ENCODE data around the gene SYMPK. TPM values are rescaled to one million over a fixed set of nuclear protein-coding genes. Genes with fewer than 3 reads are reported as not detected.

The SYMPK gene
- total RNA-seq, 4 donors from 2014 or later = 25.5 to 35.6 (median 30.8) TPM

DNA sequence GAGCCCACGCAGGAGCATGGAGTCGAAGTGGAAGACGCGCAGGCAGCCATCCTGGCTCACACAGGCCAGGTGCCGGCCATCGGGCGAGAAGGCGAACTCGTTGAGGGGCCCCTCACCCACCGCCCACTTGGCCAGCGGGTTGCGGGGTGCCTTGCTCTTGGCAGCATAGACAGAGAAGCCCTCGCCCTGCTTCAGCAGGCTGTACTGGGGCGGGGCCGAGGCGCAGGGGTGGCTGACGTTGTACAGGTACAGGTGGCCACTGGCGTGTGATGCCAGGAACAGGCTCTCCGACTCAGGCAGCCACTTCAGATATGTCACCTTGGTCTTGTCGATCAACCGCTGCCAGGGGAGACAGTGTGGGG lies 76.4 kb downstream of the SYMPK start:
- H3K4me3 ChIP-seq = no peak overlapping the region
- ATAC-seq = no peak
- no CpG with 5 or more reads among the region's 21 CpGs for WGBS, 2 donors (ENCODE audit: low coverage in 1 of 2)
- H3K9me3 ChIP-seq = no peaks in the 10 kb centered on the region
- no peaks in the 10 kb centered on the region for H3K27me3 ChIP-seq
- peaks cover 8 to 62% (median 32%) of the 10 kb centered on the region in 3 donors for H3K4me1 ChIP-seq
- peak overlapping the region in 3 of 4 donors; percentile 88 to 97 (median 96) for H3K27ac ChIP-seq
- H3K36me3 ChIP-seq = peaks cover 0 to 61% of the 10 kb centered on the region in 2 donors
- TF ChIP-seq CTCF (IDR thresholded peaks at IDR 0.05) (no peak), POLR2AphosphoS5 (IDR thresholded peaks at IDR 0.05) (no peak), POLR2A (IDR thresholded peaks at IDR 0.05) (no peak), EP300 (IDR thresholded peaks at IDR 0.05) (no peak)

DNA sequence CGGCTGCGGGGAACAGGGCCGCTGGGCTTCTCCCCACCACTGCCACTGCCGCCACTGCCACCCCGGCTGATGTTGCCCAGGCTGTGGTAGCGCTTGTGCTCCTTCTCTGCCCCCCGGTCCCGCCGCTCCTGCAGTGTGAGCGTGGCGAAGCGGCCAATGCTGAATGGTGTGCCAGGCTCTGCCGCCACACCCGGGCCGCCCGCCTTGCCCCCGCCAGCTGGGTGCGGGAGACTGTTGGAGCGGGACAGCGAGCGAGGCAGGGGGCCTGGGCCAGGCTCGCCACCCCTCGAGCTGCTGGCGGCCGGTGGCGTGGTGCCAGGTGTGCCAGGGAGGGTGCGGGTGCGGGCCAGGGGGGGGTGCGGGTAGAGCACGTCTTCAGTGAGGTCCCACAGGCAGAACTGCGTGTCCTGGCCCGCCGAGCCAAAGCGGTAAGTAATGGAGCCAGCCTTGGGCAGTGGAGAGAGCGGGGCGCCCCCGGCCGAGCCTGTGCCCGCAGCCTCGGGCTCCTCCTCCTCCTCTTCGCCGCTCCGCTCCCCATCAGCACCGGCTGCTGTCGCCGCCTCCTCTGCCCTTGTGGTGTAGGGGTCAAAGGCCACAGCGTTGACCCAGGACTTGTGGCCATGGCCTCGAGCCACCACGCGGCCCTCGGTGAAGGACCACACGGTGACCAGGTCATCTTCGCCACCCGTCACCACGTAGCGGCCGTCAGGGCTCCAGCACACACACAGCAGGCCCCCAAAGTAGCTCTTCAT lies 77.0 kb downstream of the SYMPK start:
- no peak overlapping the region for H3K4me3 ChIP-seq
- peaks cover 0 to 59% of the 10 kb centered on the region in 2 donors for H3K36me3 ChIP-seq
- H3K27ac ChIP-seq = peak overlapping the region; percentile 75 to 97 (median 92)
- TF ChIP-seq POLR2A (IDR thresholded peaks at IDR 0.05) (no peak), EP300 (IDR thresholded peaks at IDR 0.05) (no peak), POLR2AphosphoS5 (IDR thresholded peaks at IDR 0.05) (no peak), CTCF (IDR thresholded peaks at IDR 0.05) (no peak)
- no peaks in the 10 kb centered on the region for H3K9me3 ChIP-seq
- no peaks in the 10 kb centered on the region for H3K27me3 ChIP-seq
- H3K4me1 ChIP-seq = peaks cover 8 to 62% (median 27%) of the 10 kb centered on the region in 3 donors
- no peak for ATAC-seq
- no CpG with 5 or more reads among the region's 57 CpGs for WGBS, 2 donors (ENCODE audit: low coverage in 1 of 2)

DNA sequence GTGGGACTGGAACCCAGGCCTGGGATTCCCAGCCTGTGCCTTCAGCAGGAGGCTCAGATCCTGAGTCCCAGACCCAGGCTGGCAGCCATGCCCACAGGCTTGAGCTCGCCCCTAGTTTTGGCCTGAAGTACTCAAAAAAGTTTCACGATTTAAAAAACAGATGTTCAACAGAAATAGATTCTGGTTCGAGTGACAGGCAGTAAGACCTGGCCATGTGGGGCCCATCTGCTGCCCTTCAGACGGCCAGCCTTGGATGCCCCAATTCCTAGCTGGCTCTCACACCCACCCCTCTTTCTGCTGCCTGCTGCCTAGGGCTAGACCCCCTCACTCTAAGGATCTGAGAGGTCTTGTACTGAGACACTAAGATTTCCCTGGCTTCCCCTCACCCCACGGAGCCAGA lies 77.8 kb downstream of the SYMPK start:
- TF ChIP-seq POLR2AphosphoS5 (IDR thresholded peaks at IDR 0.05) (no peak), EP300 (IDR thresholded peaks at IDR 0.05) (no peak), POLR2A (IDR thresholded peaks at IDR 0.05) (no peak)
- no peak for ATAC-seq
- H3K4me3 ChIP-seq = no peak overlapping the region
- H3K9me3 ChIP-seq = no peaks in the 10 kb centered on the region
- peaks cover 0 to 51% of the 10 kb centered on the region in 2 donors for H3K36me3 ChIP-seq
- H3K27me3 ChIP-seq = no peaks in the 10 kb centered on the region
- H3K27ac ChIP-seq = peak overlapping the region; percentile 75 to 97 (median 92)
- H3K4me1 ChIP-seq = peaks cover 8 to 65% (median 24%) of the 10 kb centered on the region in 3 donors
- WGBS, 2 donors (ENCODE audit: low coverage in 1 of 2) = 61 to 67% methylated on average over 2 to 3 of the region's 5 CpGs

GRCh38 chr19:45784096-45784495 lies 78.9 kb downstream of the SYMPK start:
- H3K4me3 ChIP-seq = no peak overlapping the region
- peaks cover 8 to 75% (median 24%) of the 10 kb centered on the region in 3 donors for H3K4me1 ChIP-seq
- no peaks in the 10 kb centered on the region for H3K27me3 ChIP-seq
- ATAC-seq = no peak
- peaks cover 0 to 41% of the 10 kb centered on the region in 2 donors for H3K36me3 ChIP-seq
- TF ChIP-seq CTCF (IDR thresholded peaks at IDR 0.05) (no peak), POLR2A (IDR thresholded peaks at IDR 0.05) (no peak), EP300 (IDR thresholded peaks at IDR 0.05) (no peak), POLR2AphosphoS5 (IDR thresholded peaks at IDR 0.05) (no peak)
- no peaks in the 10 kb centered on the region for H3K9me3 ChIP-seq
- H3K27ac ChIP-seq = peak overlapping the region; percentile 75 to 97 (median 92)
- no CpG with 5 or more reads among the region's 4 CpGs for WGBS, 2 donors (ENCODE audit: low coverage in 1 of 2)

- H3K9me3 ChIP-seq = no peaks in the 10 kb centered on the region
- no peaks in the 10 kb centered on the region for H3K27me3 ChIP-seq
- WGBS, 2 donors (ENCODE audit: low coverage in 1 of 2) = 7 to 33% methylated on average over 6 to 10 of the region's 26 CpGs
- peak; percentile 64 for ATAC-seq
- peak overlapping the region; percentile 75 to 97 (median 92) for H3K27ac ChIP-seq
- TF ChIP-seq POLR2A (IDR thresholded peaks at IDR 0.05) (peak; percentile 44 to 53), CTCF (IDR thresholded peaks at IDR 0.05) (peak in 1 of 4 experiments; percentile 3), EP300 (IDR thresholded peaks at IDR 0.05) (no peak), POLR2AphosphoS5 (IDR thresholded peaks at IDR 0.05) (peak; percentile 94)
- peaks cover 0 to 40% of the 10 kb centered on the region in 2 donors for H3K36me3 ChIP-seq
- H3K4me3 ChIP-seq = peak overlapping the region; percentile 66 to 90
- H3K4me1 ChIP-seq = peaks cover 8 to 85% (median 28%) of the 10 kb centered on the region in 3 donors
Measured at GRCh38 chr19:45782820-45783785, 79.8 kb downstream of the SYMPK start.

All from gastroesophageal sphincter (tissue), 4 donors.